Suppressor macrophage treated with lipopolysaccharide for 1 hour (primary cell): ENCODE results near the gene DIDO1.

Source experiments
- DNase-seq, 3 donors: peaks; one replicate each; pipeline ENCODE4 v3.0.0-alpha.2; 2020 to 2022

The DIDO1 gene

GRCh38 chr20:62846166-62846890 lies 80.0 kb downstream of the DIDO1 start:
- no peak for DNase-seq

- no peak for DNase-seq
Measured at GRCh38 chr20:62845416-62846160, 80.7 kb downstream of the DIDO1 start.

- no peak for DNase-seq
Measured at GRCh38 chr20:62844182-62844581, 82.1 kb downstream of the DIDO1 start.

- no peak for DNase-seq
Measured at GRCh38 chr20:62843656-62844055, 82.6 kb downstream of the DIDO1 start.

DNA sequence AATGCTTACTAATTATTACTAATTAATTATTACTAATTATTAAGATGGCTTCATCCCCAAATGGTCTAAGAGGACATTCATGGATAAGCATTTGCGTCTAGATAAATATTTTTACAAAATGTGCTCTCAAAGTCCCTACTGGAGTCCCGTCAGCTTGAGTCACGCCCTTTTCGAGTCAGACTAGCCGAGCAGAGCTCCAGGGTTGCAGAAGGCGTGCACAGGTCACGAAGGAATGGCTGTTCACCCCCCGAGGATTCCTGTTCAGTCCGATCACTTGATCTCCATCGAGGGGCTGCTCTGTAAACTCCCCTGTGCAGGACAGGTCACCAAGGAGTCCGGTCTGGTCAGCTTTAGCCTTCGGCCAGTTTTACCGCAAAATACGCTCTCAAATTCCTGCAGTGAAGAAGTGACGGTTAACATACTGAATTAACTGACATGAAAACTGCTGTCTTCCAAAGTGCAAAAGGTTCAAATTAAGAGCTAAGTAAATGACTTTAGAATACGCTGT lies 84.5 kb downstream of the DIDO1 start:
- DNase-seq = no peak

DNA sequence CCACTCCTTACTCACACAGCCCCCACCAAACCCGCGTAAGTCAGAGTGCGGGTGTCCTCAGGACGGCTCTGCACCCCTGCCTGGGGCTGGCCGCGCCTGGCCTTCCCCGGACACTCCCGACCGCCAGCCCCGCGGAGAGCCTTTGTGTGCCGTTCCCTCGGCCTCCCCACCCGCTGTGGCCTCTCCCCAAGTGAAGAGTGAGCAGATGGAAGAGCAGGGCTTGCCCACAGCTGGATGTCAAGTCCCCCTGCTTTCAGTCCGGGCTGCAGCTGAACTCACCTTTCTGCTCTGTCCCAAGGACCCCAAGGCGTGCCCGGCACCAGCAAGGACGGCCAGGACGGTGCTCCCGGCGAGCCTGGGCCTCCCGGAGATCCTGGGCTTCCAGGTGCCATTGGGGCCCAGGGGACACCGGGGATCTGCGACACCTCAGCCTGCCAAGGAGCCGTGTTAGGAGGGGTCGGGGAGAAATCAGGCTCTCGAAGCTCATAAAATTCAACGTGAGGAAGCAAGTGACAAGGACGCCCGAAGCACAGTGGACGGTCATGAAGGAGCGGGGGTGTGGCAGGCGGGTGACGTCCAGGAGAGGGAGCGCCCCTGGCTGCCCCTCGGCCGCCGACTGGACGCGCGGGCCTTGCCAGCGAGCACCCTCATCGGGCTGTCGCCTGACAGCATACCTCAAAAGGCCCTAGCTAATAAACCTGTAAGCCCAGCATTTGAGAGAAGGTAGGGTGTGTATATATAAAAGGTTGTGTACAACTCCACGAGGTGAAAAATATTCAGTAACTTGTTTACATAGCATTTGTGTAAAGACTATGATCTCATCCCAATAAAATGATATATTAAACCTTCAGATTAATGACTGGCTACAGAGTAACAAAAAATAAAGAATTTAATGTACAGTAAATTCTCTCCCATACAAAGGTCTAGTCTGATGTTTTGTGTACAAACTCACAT lies 85.8 kb downstream of the DIDO1 start:
- no peak for DNase-seq

- no peak for DNase-seq
Measured at GRCh38 chr20:62839816-62840215, 86.5 kb downstream of the DIDO1 start.

DNA sequence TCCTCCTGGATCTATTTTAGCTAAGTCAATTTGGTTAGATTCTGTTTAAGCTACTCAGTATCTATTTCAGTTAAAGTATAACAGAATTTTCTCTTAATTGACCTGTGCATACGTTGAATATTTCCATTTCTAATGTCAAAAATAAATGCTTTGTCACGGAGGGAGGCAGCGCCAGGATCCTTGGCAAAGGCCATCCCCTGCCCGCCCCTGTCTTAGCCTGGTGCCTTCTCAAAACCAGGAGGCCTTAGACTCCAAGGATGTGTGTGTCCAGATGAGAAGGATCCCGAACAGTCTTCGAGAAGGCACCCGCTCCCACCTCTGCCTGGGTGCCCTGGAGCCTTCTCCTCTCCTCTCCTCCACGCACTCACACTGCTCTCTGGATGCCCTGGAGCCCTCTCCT lies 87.0 kb downstream of the DIDO1 start:
- DNase-seq = no peak

- peak in 2 of 3 donors; percentile 32 to 46 for DNase-seq
Measured at GRCh38 chr20:62838128-62838891, 88.0 kb downstream of the DIDO1 start.

DNA sequence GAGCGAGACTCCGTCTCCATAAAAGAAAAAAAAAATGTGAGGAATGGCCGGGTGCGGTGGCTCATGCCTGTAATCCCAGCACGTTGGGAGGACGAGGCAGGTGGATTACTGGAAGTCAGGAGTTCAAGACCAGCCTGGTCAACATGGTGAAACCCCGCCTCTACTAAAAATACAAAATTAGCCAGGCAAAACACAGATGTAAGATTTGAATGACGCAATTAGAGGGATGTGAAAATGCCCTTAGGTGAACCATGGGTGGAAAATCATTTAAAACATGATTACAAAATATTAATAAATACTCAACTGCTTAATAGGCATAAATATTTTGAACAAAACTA lies 88.5 kb downstream of the DIDO1 start:
- peak in 1 of 3 donors; percentile 37 for DNase-seq

GRCh38 chr20:62836967-62837490 lies 89.3 kb downstream of the DIDO1 start:
- no peak for DNase-seq

DNA sequence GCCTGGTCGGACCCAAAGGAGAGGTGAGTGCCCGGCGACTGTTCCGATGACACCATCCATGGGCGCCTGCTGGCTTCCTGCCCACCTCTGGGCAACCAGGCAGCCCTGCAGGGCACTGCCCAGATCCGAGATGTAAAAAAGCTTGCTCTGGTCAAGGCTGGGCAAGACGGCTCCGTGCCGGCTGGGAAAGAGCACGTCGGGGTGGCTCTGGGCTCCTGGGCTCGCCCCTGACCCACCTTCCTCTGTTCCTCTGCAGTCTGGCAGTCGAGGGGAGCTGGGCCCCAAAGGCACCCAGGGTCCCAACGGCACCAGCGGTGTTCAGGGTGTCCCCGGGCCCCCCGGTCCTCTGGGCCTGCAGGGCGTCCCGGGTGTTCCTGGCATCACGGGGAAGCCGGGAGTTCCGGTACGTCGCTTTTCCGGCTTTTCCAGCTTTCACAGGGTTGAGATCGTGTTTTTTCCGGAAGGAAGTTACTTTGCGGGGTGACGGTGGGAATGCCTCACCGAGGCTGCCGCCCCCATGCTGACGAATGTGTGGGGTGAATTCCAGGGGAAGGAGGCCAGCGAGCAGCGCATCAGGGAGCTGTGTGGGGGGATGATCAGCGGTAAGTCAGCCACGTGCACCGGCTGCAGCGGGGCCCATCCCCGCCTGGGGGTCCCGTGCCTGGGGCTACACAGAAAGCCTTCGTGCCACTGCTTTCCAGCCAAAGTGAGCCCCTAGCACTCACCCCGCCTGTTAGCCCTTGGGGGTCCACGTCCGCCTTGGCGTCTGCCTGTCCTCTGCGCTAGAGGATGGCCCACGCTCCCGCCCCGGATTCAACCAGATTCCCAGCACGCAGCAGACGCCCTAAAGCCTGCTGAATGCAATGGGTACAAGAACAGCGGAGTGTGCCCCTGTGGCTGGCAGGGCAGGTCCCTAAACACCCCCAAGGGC lies 90.1 kb downstream of the DIDO1 start:
- no peak for DNase-seq

DNA sequence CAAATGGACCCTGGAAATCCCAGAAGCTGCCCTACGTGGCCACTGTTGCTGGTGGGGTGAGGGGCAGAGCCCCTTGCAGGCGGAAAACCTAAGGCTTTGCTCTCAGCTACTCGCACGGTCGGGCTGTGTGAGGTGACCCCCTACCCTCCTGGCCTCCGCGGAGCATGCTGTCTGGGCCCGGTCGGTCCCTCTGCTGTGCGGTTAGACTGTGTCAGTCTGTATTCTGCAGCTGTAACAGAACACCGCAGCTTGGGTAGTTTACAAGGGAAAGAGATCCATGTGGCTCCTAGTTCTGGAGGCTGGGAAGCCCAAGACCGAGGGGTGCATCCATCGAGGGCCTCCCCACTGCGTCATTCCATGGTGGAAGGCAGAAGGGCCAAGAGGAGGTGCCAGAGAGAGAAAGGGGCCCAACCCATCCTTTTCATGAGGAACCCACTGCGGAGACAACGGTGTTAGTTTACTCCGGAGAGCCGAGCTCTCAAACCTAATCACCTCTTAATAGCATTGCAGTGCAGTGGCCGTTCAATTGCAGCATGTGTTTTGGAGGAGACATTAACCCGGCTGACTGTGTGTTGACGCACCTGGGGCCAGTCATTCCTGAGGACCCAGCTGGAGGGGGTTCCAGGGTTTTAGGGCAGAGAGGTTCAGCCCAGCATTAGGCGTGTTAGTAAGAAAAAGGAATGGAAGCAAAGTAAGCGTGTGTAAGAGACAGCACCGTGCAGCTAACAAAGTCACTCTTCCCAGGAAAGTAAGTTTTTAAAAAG lies 91.2 kb downstream of the DIDO1 start:
- DNase-seq = no peak

GRCh38 chr20:62832951-62833391 lies 93.3 kb downstream of the DIDO1 start:
- DNase-seq = peak in 2 of 3 donors; percentile 30 to 46

DNA sequence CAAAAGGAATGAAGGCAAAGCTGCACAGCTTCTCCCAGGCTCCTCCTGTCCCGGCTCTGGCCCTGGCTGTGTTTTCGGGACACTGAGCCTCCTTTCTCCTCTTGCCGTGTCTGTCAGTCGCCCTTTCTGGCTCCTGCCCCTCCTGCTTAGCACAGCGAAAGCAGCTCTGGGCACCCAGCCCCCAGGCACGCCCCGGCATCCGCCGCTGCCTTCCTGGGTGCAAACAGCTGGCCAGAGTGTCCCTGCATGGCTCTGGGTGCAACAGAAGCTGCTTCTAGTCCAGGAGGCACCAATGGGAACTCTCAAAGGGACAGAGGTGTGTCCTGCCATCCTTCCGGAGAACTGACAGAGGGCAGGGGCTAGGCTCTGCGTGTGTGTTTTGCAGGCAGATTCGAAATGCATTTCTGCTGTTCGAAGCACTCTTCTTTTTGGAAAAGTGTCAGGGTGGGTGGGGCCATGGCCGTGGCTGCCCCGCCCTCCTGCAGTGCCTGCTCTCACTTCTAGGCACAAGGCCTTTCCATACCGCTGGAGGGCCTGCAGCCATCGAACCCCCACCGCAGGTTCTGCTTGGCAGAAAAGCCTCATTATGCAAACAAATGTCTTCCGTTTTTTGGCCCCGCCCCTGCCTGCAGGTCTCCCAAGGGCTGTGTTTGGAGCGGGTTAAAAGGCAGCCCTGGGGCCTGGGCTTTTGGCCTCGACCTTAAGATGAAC lies 93.9 kb downstream of the DIDO1 start:
- peak; percentile 68 to 84 (median 83) for DNase-seq

DNA sequence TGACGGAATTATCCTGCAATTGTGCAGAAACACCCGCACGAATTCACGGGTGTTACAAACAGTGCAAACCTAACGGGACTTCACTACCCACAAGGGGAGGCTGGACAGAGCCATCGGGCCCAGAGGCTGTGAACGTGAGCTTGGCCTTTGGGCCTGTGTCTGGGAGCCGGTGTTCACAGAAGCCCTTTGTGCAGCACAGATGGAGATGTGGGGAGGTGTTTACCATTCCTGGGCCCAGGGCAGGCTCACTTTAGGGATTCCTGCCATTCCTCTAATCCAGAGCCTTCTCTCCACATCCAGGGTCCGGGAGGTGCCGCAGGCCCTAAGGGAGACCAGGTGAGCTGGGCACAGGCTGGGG lies 94.5 kb downstream of the DIDO1 start:
- DNase-seq = no peak

DNA sequence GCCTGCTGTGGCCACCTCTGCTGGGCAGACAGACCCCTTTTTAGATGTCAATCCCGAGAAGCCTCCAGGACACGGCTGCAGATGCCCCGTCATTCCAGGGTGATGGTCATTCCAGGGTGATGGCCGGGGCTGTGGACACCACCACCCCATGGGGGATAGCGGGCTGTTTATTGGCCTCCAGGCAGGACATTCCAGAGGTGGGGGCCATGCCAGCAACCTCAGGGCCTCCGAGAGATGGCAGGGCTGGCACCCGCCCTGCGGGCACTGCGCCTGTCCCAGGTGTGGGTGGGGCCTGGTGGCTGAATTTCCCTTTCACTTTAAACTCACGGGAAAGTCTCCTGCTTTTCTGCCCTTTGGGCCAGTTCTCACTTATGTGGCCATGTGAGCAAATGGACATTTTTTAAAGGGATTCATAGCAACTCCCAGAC lies 94.9 kb downstream of the DIDO1 start:
- no peak for DNase-seq

- no peak for DNase-seq
Measured at GRCh38 chr20:62830821-62831220, 95.5 kb downstream of the DIDO1 start.

GRCh38 chr20:62830251-62830650 lies 96.1 kb downstream of the DIDO1 start:
- no peak for DNase-seq
